Measurements from ENCODE around the gene TRAP1.

The TRAP1 gene

DNA sequence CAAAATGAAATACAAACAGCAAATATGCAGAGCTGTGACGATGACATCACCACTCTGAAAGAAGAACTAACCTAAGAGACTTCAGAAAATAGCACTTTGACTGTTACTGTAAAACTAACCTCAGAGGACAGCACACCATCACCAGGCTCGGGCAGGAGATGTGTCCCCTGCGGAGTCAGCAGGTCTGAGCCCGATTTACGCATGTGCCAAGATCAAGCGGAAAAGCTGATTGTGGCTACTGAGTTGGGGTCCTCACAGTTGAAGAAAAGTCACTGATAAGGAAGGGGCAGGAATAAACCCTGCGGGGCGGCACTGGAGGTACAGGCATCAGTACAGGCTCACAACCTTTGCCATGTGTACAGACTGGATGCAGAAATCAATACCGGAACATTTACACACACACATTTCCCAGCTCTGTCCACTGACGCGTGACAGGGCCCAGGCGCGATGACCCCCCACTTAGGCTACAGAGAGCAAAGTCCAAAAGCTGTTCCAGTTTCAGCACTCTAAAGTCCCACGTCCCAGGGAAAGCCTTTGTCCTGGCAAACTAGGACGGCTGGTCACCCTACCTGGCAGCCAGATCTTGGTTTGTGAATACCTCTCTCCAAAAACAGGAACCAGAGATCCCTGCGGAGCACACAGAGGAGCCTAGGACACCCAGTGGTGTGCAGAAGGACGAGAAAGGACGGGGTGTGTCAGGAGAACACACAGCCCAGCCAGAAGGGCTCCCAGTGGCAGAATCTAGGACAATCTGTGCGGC is 21.5 kb downstream of the TRAP1 start:
- ChIA-PET POLR2A (ENCODE audit: low non-redundant PET) (no interaction called here), CTCF (interaction anchor here (0.7 kb wide), 1 partner anchor 55 kb away, joined by 3 read pairs; no protein-coding TSS in a partner anchor)
- TF ChIP-seq, protein P1, sequence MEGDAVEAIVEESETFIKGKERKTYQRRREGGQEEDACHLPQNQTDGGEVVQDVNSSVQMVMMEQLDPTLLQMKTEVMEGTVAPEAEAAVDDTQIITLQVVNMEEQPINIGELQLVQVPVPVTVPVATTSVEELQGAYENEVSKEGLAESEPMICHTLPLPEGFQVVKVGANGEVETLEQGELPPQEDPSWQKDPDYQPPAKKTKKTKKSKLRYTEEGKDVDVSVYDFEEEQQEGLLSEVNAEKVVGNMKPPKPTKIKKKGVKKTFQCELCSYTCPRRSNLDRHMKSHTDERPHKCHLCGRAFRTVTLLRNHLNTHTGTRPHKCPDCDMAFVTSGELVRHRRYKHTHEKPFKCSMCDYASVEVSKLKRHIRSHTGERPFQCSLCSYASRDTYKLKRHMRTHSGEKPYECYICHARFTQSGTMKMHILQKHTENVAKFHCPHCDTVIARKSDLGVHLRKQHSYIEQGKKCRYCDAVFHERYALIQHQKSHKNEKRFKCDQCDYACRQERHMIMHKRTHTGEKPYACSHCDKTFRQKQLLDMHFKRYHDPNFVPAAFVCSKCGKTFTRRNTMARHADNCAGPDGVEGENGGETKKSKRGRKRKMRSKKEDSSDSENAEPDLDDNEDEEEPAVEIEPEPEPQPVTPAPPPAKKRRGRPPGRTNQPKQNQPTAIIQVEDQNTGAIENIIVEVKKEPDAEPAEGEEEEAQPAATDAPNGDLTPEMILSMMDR (conservative IDR thresholded peaks at IDR 0.05; ENCODE audit: low read depth), result no peak
- peak overlapping the region; percentile 59 for H3K27ac ChIP-seq
- no peak for DNase-seq (ENCODE audit: low spot score)

DNA sequence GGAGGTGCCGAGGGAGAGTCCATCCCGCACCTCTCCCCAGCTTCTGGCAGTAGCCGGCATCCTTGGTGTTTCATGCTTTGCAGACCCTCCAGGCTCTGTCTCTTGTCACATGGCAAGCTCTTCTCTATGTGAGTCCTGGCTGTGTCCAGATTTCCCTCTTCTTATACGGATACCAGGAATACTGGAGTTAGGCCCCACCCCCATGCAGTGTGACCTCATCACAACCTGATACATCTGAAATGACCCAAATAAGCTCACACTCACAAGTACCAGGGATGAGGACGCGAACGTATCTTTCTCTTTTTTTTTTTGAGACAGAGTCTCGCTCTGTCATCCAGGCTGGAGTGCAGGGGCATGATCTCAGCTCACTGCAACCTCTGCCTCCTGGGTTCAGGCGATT is 23.3 kb downstream of the TRAP1 start:
- H3K27ac ChIP-seq, result peak overlapping the region; percentile 8; the same call in 1 of the 2 replicates
- POLR2A ChIA-PET (ENCODE audit: low non-redundant PET), result no interaction called here
- DNase-seq (ENCODE audit: low spot score), result no peak
- TF ChIP-seq, protein P1 (conservative IDR thresholded peaks at IDR 0.05; ENCODE audit: low read depth), result no peak
- CTCF ChIA-PET, result no interaction called here

DNA sequence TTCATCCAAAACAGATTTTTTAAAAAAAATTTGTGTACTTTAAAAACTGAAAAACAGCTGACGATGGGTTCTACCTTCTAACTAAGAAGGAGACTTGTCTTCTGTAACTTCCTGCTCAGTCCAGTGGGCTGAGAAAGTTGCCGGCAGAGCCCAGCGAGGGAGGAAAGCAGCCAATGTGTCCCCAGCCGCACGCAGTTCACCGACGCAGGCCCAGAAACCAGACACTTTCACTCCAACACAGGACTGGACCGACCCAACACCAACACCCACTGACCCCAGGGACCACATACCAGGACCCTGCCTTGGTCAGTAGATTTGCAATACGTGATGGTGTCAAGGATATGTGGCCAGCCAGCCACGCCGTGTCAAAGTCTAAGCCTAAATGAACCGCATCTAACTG is 25.6 kb downstream of the TRAP1 start:
- CTCF ChIA-PET, result interaction anchor here (0.6 to 0.7 kb wide), 2 partner anchors 9 to 144 kb away, joined by 3 to 4 read pairs; no protein-coding TSS in a partner anchor
- POLR2A ChIA-PET (ENCODE audit: low non-redundant PET), result no interaction called here
- H3K27ac ChIP-seq, result peak overlapping the region; percentile 52
- no peak for DNase-seq (ENCODE audit: low spot score)
- TF ChIP-seq, protein P1 (conservative IDR thresholded peaks at IDR 0.05; ENCODE audit: low read depth), result no peak

DNA sequence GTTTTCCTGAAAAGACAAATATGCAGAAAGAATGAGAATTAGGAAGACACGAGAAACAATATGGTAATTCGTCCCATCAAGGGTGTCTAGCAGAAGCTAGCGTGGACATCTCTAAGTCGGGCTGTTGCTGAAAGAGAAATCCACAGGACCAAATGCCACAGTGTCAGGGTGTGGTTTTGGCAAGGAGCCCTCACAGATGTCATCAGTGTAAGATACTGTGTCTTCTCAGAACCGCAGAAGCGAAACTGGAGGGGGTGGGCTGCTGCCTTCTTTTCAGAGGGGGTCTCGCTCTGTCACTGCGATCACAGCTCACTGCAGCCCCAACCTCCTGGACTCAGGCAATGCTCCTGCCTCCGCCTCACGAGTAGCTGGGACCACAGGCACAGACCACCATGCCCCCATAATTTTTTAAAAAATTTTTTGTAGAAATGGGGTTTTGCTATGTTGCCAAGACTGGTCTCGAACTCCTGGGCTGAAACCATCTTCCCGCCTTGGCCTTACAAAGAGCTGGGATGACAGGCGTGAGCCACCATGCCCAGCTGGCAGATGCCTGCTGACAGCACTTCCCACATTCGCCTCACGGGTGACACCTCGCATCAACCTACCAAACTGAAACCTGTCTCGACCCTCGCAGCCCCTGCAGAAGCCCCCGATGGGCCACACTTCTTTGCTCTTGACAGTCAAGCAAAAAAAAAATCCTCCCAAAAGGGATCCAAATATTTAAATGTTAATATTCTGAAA is 26.2 kb downstream of the TRAP1 start:
- POLR2A ChIA-PET (ENCODE audit: low non-redundant PET), result no interaction called here
- DNase-seq (ENCODE audit: low spot score), result no peak
- CTCF ChIA-PET, result interaction anchor here (0.6 to 1.5 kb wide), 4 partner anchors 8 to 144 kb away, joined by 3 to 6 read pairs (median 4); no protein-coding TSS in a partner anchor
- peak overlapping the region; percentile 52 for H3K27ac ChIP-seq
- TF ChIP-seq, protein P1 (conservative IDR thresholded peaks at IDR 0.05; ENCODE audit: low read depth), result no peak

DNA sequence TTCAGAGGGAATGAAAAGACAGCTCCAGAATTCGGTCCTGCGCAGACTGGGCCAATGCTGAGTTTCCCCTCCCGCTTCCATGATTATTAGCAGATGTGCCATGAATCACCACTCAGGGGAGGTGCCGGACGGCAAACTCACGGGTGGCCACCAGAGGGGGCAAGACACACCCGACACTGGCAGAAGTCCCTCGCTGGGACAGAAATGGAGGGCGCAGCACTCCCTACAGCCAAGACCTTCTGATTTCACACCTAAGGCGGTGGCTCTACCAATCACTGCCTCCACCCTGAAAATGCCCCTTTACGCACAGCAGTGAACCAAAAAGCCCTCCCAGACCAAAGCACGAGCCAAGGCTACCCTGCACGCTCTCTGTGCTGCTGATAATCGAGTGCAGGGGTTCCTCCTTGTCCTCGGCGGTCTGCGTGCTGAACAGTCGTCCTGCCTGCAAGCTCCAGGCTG is 26.8 kb downstream of the TRAP1 start:
- ChIA-PET CTCF (interaction anchor here (0.6 to 1.5 kb wide), 9 partner anchors 11 to 636 kb away, joined by 3 to 6 read pairs (median 4); partner anchors contain the start of genes ZNF174 and ZSCAN32), POLR2A (ENCODE audit: low non-redundant PET) (no interaction called here)
- peak overlapping the region; percentile 52 for H3K27ac ChIP-seq
- DNase-seq (ENCODE audit: low spot score), result peak; percentile 92
- TF ChIP-seq, protein P1 (conservative IDR thresholded peaks at IDR 0.05; ENCODE audit: low read depth), result peak; percentile 94

DNA sequence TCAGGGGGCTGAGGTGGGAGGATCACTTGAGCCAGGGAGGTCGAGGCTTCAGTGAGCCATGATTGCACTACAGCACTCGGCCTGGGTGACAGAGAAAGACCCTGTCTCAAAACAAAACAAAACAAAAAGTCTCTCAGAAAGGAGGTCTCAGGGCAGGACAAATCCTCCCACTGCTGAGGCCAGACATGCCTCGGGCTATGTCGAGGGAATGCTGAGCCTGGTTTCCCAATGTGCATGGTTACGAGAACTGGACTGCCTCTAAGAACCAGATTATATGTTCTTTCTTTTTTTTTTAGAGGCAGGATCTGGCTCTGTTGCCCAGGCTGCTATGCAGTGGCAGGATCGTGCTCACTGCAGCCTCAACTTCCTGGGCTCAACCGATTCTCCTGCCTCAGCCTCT is 27.6 kb downstream of the TRAP1 start:
- no peak for DNase-seq (ENCODE audit: low spot score)
- H3K27ac ChIP-seq, result peak overlapping the region; percentile 52
- ChIA-PET POLR2A (ENCODE audit: low non-redundant PET) (no interaction called here), CTCF (interaction anchor here (0.6 to 1.5 kb wide), 9 partner anchors 10 to 637 kb away, joined by 3 to 6 read pairs (median 4); partner anchors contain the start of genes ZNF174 and ZSCAN32)
- TF ChIP-seq, protein P1 (conservative IDR thresholded peaks at IDR 0.05; ENCODE audit: low read depth), result no peak
